Gastroesophageal sphincter (tissue), 3 donors: ENCODE measurements around the gene METTL25B.

Experiments
- EP300 ChIP-seq: sonication (generic); formaldehyde crosslinking; IDR thresholded peaks from one replicate; pipeline ENCODE4 v1.6.1; 2017; ENCODE audit warnings: antibody characterized with exemption, mild to moderate bottlenecking
- POLR2A ChIP-seq, 2 donors: fragments of 450-650 bp; IDR thresholded peaks; one replicate each; pipeline ENCODE4 v1.6.1; 2017; ENCODE audit warnings: antibody characterized with exemption in 2 of 2, mild to moderate bottlenecking in 2 of 2, moderate library complexity in 1 of 2
- POLR2AphosphoS5 ChIP-seq: sonication (generic); formaldehyde crosslinking; IDR thresholded peaks from one replicate; pipeline ENCODE4 v1.6.1; 2017; ENCODE audit warnings: antibody characterized with exemption
- TF ChIP-seq, protein P1 (sequence below), 4 experiments: fragments of 200-600 bp in 2 of 4; fragments of 450-650 bp in 2 of 4; sonication (generic) in 1 of 4; IDR thresholded peaks; one replicate each; pipeline ENCODE4 v1.5.1; 2017 to 2019; ENCODE audit warnings: antibody characterized with exemption in 4 of 4, mild to moderate bottlenecking in 2 of 4, moderate library complexity in 2 of 4

DNA sequence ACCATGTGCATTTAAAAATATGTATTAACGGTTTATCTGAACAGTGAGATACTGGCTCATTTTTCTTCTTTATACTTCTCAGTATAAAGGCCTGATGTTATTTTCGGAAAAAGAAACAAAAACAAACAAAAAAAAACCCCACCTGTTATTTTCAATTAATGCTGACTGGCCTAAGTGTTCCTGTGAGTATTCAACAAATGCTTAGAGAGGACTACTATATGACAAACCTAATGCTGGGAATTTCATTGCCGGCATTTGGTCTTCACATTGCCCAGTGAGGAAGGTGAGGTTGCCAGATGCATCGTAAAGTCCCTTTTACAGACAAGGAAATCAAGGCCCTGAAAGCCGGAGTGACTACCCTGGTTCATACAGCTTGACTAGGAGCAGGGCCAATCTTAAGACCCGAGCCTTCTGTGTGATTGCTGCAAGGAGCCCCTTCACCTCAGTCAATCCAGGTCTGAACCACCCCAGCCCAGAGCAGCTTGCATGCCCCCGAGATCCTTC is 12.0 kb downstream of the METTL25B start:
- TF ChIP-seq EP300 (no peak), POLR2AphosphoS5 (no peak), POLR2A (IDR thresholded peaks at IDR 0.05) (no peak)
- TF ChIP-seq, protein P1, sequence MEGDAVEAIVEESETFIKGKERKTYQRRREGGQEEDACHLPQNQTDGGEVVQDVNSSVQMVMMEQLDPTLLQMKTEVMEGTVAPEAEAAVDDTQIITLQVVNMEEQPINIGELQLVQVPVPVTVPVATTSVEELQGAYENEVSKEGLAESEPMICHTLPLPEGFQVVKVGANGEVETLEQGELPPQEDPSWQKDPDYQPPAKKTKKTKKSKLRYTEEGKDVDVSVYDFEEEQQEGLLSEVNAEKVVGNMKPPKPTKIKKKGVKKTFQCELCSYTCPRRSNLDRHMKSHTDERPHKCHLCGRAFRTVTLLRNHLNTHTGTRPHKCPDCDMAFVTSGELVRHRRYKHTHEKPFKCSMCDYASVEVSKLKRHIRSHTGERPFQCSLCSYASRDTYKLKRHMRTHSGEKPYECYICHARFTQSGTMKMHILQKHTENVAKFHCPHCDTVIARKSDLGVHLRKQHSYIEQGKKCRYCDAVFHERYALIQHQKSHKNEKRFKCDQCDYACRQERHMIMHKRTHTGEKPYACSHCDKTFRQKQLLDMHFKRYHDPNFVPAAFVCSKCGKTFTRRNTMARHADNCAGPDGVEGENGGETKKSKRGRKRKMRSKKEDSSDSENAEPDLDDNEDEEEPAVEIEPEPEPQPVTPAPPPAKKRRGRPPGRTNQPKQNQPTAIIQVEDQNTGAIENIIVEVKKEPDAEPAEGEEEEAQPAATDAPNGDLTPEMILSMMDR (IDR thresholded peaks at IDR 0.05): no peak
